Kidney (tissue), 14 donors: ENCODE measurements around the gene CCDC159. TPM values are rescaled to one million over a fixed set of nuclear protein-coding genes. Genes with fewer than 3 reads are reported as not detected.

Experiments
- DNase-seq, 5 donors: peaks; one replicate each; pipeline ENCODE4 v3.0.0-alpha.2; 2013 to 2020
- FAIRE-seq: peaks from 2 replicates; lab custom pipeline; 2012; peaks lifted over from hg19 to GRCh38; lab: Jason Lieb, UNC
- H3K27ac ChIP-seq, 2 donors: one replicate each; pipeline ENCODE4 v1.7.0; 2013; ENCODE audit warnings: low read depth in 2 of 2, low read length in 2 of 2, inconsistent platforms in 1 of 2
- H3K27me3 ChIP-seq: one replicate; pipeline ENCODE4 v1.7.1; 2013; ENCODE audit warnings: low read length, inconsistent platforms; ENCODE audit not compliant: control insufficient read depth, insufficient read depth
- H3K36me3 ChIP-seq, 3 donors: one replicate each; pipeline versions ENCODE4 v1.7.0 to v1.7.1; 2013; ENCODE audit warnings: low read length in 3 of 3, control low read depth in 1 of 3, inconsistent platforms in 1 of 3; ENCODE audit not compliant: insufficient read depth in 3 of 3, control insufficient read depth in 2 of 3
- H3K4me1 ChIP-seq, 3 donors: one replicate each; pipeline versions ENCODE4 v1.7.0 to v1.7.1; 2013; ENCODE audit warnings: low read length in 3 of 3, inconsistent platforms in 1 of 3, low read depth in 1 of 3; ENCODE audit not compliant: control insufficient read depth in 2 of 3, insufficient read depth in 2 of 3
- H3K4me3 ChIP-seq, 3 donors: one replicate each; pipeline versions ENCODE4 v1.7.0 to v1.8.1; 2013; ENCODE audit warnings: low read length in 3 of 3, control low read depth in 1 of 3, inconsistent platforms in 1 of 3
- H3K9ac ChIP-seq, 3 donors: one replicate each; pipeline versions ENCODE4 v1.7.0 to v1.7.1; 2013; ENCODE audit warnings: low read length in 3 of 3, control low read depth in 1 of 3, inconsistent platforms in 1 of 3
- H3K9me3 ChIP-seq, 3 donors: one replicate each; pipeline versions ENCODE4 v1.7.0 to v1.7.1; 2013; ENCODE audit warnings: low read length in 3 of 3, control low read depth in 1 of 3, inconsistent platforms in 1 of 3; ENCODE audit not compliant: control insufficient read depth in 2 of 3, insufficient read depth in 1 of 3
- intact Hi-C: fragments of 100-400 bp; cut with DNase I; formaldehyde crosslinking; loops from one replicate; pipeline ENCODE4 v1.11.1; 2022
- polyA plus RNA-seq: library from polyadenylated mRNA; stranded (reverse); fragments of 350-450 nt; fragmentation: Illumina TruSeq; extraction: RNeasy Lipid Tissue Mini Kit (QIAGEN cat#74804); gene quantifications from one replicate; pipeline ENCODE4 v1.2.3, GENCODE V29; 2014; ENCODE audit warnings: low read depth, low replicate concordance; ENCODE audit not compliant: insufficient read depth
- total RNA-seq: library from RNA; stranded (reverse); fragmentation: NEBNext Ultra II Directional; extraction: Animal tissue kit (Norgen Biotek cat#: 25700); gene quantifications from one replicate; pipeline ENCODE4 v1.2.1, GENCODE V29; 2021
- TF ChIP-seq, protein P1 (sequence below): IDR thresholded peaks from 3 replicates; pipeline ENCODE4 v1.5.1; 2012; ENCODE audit warnings: mild to moderate bottlenecking, moderate library complexity, borderline replicate concordance; ENCODE audit not compliant: insufficient read depth; ENCODE audit errors: extremely low read depth
- donor health status: control.
- donor health status: control.
- donor health status: control.
- donor health status: control.
- donor health status: control.
- donor health status: DM: yes; HTN: yes; CAD: no.
- donor health status: Normal renal cell carcinoma (clear cell type).

CCDC159 gene
- total and polyA plus RNA-seq, 2 donors from 2014 or later = 28.9 to 50.7 TPM

DNA sequence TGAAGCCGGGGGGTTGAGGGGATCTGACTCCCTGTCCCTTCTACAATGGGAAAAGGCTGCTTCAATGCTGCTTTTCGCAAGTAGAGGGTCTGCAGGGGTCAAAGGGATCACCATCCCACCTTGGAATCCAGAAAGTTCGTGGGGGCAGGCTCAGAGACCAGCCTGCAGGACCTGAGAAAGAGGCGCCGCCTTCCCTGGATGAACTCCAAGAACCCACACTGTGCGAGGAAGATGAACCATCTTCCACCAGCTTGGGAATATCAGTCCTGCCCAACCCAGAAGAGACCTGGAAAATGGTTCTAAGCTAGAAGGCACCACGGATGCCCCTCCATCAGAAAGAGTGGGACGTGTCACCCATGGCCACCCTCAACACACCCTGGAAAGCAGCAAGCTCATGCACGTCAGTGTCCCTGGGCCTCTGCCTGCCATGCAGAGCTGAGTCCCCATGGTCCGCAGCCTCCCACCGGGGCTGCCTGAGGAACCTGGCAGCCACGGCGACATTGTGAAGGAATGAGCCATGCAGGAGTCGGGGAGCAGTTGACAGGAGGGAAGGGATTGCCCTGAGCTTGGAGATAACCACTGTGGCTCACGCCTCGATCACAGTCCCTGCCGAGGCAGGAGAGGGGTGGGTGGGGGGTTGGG is 21.4 kb upstream of the CCDC159 start:
- Histone ChIP-seq H3K27ac (peak overlapping the region in 1 of 2 donors; percentile 85), H3K9ac (no peak overlapping the region), H3K36me3 (peaks cover 0 to under 1% (median 0%) of the 10 kb centered on the region in 3 donors), H3K27me3 (no peaks in the 10 kb centered on the region), H3K4me1 (peaks cover 4 to 14% (median 8%) of the 10 kb centered on the region in 3 donors), H3K4me3 (no peak overlapping the region), H3K9me3 (no peaks in the 10 kb centered on the region)
- DNase-seq (peak in 1 of 5 donors; percentile 8), FAIRE-seq (no peak)
- TF ChIP-seq, protein P1, sequence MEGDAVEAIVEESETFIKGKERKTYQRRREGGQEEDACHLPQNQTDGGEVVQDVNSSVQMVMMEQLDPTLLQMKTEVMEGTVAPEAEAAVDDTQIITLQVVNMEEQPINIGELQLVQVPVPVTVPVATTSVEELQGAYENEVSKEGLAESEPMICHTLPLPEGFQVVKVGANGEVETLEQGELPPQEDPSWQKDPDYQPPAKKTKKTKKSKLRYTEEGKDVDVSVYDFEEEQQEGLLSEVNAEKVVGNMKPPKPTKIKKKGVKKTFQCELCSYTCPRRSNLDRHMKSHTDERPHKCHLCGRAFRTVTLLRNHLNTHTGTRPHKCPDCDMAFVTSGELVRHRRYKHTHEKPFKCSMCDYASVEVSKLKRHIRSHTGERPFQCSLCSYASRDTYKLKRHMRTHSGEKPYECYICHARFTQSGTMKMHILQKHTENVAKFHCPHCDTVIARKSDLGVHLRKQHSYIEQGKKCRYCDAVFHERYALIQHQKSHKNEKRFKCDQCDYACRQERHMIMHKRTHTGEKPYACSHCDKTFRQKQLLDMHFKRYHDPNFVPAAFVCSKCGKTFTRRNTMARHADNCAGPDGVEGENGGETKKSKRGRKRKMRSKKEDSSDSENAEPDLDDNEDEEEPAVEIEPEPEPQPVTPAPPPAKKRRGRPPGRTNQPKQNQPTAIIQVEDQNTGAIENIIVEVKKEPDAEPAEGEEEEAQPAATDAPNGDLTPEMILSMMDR = no peak
- intact Hi-C loops = no loop called here

DNA sequence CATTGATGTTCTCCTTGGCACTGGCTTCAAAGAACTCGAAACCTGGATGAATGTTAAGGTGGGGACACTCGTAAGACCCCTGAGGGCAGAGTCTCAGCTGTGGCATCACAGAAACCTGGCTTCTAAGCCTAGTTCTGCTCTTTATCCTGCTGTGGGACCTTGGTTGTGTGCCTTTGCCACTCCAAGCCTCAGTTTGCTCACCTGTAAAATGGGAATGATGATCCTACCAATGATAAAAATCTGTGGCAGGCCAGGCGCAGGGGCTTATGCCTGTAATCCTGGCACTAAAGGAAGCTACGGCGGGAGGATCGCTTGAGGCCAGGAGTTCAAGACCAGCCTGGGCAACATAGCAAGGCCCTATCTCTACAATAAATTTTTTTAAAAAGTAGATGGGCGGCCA is 20.8 kb upstream of the CCDC159 start:
- Histone ChIP-seq H3K36me3 (peaks cover 0 to 4% (median 0%) of the 10 kb centered on the region in 3 donors), H3K27ac (no peak overlapping the region), H3K4me1 (peaks cover 4 to 14% (median 8%) of the 10 kb centered on the region in 3 donors), H3K27me3 (no peaks in the 10 kb centered on the region), H3K4me3 (no peak overlapping the region), H3K9ac (no peak overlapping the region), H3K9me3 (no peaks in the 10 kb centered on the region)
- TF ChIP-seq, protein P1 = no peak
- no peak for DNase-seq
- intact Hi-C loops = no loop called here
- FAIRE-seq = no peak

DNA sequence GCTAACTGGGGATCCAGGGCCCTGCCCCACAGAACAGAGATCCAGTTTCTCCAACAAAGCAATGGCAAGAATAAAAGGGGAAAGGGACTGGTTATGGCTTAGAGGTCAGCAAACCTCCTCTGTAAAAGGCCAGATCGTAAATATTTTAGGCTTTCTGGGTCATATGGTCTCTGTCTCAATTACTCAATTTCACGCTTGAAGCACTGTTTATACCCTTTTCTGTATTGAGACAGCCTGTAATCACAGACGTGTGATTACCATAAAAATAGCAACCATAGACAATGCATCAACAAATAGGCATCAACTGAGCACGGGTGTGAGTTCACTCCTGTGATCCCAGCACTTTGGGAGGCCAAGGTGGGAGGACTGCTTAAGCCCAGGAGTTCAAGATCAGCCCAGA is 16.2 kb upstream of the CCDC159 start:
- TF ChIP-seq, protein P1 = no peak
- H3K9me3 ChIP-seq = no peaks in the 10 kb centered on the region
- H3K4me3 ChIP-seq = no peak overlapping the region
- FAIRE-seq = no peak
- DNase-seq = no peak
- H3K27ac ChIP-seq = no peak overlapping the region
- no peak overlapping the region for H3K9ac ChIP-seq
- no peaks in the 10 kb centered on the region for H3K27me3 ChIP-seq
- intact Hi-C loops = no loop called here
- H3K36me3 ChIP-seq = peaks cover 1 to 4% (median 2%) of the 10 kb centered on the region in 3 donors
- no peaks in the 10 kb centered on the region for H3K4me1 ChIP-seq
